ENCODE data around the gene STMN1. TPM values are rescaled to one million over a fixed set of nuclear protein-coding genes. Genes with fewer than 3 reads are reported as not detected.

The STMN1 gene
- total RNA-seq, 1 experiment from 2014 or later = 933 TPM

DNA sequence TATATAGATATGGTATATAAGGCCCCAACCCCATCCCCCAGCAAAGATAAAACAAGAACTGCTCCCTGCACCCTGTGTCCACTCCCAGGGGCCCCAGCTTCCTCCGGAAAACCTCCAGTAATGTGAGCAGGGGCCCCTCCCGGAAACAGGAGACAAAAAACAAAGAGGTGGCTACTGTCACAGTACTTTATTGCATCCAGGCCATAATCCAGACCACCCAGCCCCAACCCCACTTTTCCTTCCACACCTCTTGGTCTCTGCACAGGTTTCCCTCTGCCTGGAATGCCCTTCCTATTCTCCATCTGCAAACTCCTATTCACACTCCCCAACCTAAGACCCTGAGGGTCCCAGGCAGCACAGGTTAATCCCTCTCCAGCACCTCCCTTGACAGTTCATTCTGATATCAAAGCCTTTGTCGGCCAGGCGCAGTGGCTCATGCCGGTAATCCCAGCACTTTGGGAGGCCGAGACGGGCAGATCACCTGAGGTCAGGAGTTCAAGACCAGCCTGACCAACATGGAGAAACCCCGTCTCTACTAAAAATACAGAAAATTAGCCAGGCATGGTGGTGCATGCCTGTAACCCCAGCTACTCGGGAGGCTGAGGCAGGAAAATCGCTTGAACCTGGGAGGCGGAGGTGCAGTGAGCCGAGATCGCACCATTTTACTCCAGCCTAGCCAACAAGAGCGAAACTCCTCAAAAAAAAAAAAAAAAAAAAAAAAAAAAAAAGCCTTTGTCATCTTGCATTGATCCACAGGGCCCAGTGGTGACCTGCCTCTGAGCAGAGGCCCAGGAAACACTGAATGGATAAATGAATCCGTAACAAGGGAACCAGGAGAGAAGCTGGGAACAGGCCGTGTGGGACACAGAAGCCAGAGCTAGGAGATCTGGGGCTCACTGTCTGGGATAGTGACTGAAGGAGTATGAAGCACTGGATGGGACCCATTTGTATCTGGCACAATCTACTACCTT, 44.6 kb downstream of the STMN1 start:
- Histone ChIP-seq H3K4me3 (ENCODE audit: low read depth, low read length, poor library complexity, severe bottlenecking) (no peak overlapping the region), H3K27ac (ENCODE audit: low read depth, low read length, poor library complexity, severe bottlenecking) (no peak overlapping the region), H3K9me3 (ENCODE audit: low read depth, low read length, poor library complexity, severe bottlenecking) (no peaks in the 10 kb centered on the region), H3K27me3 (replicated peaks; ENCODE audit: insufficient read depth, low read depth, low read length, poor library complexity) (no peaks in the 10 kb centered on the region), H3K36me3 (ENCODE audit: insufficient read depth, low read length, poor library complexity, severe bottlenecking) (no peaks in the 10 kb centered on the region), H3K4me1 (ENCODE audit: insufficient read depth, low read length, poor library complexity, severe bottlenecking) (peaks cover 7% of the 10 kb centered on the region)
- POLR2A ChIA-PET (ENCODE audit: low non-redundant PET) = no interaction called here
- no peak for TF ChIP-seq EZH2 (IDR thresholded peaks at IDR 0.05; ENCODE audit: borderline replicate concordance, low read depth, low read length, poor library complexity, severe bottlenecking)
- TF ChIP-seq, protein P1, sequence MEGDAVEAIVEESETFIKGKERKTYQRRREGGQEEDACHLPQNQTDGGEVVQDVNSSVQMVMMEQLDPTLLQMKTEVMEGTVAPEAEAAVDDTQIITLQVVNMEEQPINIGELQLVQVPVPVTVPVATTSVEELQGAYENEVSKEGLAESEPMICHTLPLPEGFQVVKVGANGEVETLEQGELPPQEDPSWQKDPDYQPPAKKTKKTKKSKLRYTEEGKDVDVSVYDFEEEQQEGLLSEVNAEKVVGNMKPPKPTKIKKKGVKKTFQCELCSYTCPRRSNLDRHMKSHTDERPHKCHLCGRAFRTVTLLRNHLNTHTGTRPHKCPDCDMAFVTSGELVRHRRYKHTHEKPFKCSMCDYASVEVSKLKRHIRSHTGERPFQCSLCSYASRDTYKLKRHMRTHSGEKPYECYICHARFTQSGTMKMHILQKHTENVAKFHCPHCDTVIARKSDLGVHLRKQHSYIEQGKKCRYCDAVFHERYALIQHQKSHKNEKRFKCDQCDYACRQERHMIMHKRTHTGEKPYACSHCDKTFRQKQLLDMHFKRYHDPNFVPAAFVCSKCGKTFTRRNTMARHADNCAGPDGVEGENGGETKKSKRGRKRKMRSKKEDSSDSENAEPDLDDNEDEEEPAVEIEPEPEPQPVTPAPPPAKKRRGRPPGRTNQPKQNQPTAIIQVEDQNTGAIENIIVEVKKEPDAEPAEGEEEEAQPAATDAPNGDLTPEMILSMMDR (conservative IDR thresholded peaks at IDR 0.05; ENCODE audit: low read depth, low read length) = no peak
- CTCF ChIA-PET = interaction anchor here (0.6 kb wide), 1 partner anchor 395 kb away, joined by 3 read pairs; no protein-coding TSS in a partner anchor
- intact Hi-C loops (cut with micrococcal nuclease; ENCODE audit: unreplicated experiment) = no loop called here
- DNase-seq (ENCODE audit: low spot score) = no peak
- no TSS peak for BruUV-seq (replicated peaks)

DNA sequence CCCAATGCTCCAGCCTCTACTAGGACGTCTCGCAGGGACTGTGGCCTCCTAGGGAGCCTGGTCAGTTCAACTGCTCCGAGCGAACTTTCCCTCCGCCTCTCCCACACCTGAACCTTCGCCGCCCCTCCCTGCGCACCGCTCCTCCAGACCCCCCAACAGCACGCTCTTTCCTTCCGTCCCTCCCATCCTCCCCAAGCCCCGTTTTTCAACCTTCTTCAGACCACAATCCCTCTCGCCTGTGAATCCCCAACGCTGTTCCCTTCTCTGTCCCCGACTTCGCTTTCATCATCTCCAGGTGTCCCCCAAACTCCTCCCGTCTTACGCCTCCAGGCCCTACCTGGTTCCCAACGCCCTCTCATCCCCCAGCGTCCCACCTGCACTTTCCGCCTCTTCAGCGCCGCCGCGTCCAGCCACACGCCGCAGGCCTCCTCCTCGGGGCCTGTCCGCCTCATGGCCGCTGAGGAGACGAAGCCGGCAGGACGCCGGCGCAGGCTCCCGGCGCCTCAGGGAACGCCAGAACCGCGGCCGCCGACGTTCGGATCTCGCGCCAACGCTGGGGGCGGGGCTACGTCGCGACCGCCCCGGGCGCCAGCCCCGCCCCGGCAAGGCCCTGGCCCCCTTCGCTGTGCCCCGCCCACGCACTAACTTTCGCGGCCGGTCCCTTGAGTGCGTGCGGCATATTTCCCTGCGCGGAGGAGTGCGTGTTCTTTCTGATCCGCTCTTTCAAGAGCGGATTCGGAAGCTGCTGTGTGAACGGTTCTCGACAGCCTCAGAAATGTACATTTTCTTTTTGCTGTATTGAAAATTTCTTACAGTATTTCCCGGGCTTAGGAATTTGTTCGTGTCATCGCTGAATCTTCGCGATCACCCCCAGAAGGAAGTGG, 47.1 kb downstream of the STMN1 start, which contains the start of gene AUNIP:
TSS of gene AUNIP (minus strand) at position 552 of the 884 bp plus-strand sequence. CDS start at position 452, 100 bp downstream.
- POLR2A ChIA-PET (ENCODE audit: low non-redundant PET) = no interaction called here
- TF ChIP-seq EZH2 (IDR thresholded peaks at IDR 0.05; ENCODE audit: borderline replicate concordance, low read depth, low read length, poor library complexity, severe bottlenecking) = no peak
- TF ChIP-seq, protein P1 (conservative IDR thresholded peaks at IDR 0.05; ENCODE audit: low read depth, low read length) = no peak
- DNase-seq (ENCODE audit: low spot score) = peak; percentile 95
- Histone ChIP-seq H3K27ac (ENCODE audit: low read depth, low read length, poor library complexity, severe bottlenecking) (peak within 1 kb of the TSS; percentile 87), H3K9me3 (ENCODE audit: low read depth, low read length, poor library complexity, severe bottlenecking) (no peaks in the 10 kb centered on the region), H3K4me1 (ENCODE audit: insufficient read depth, low read length, poor library complexity, severe bottlenecking) (peaks cover 7% of the 10 kb centered on the region), H3K4me3 (ENCODE audit: low read depth, low read length, poor library complexity, severe bottlenecking) (peak within 1 kb of the TSS; percentile 86), H3K27me3 (replicated peaks; ENCODE audit: insufficient read depth, low read depth, low read length, poor library complexity) (no peaks in the 10 kb centered on the region), H3K36me3 (ENCODE audit: insufficient read depth, low read length, poor library complexity, severe bottlenecking) (no peaks in the 10 kb centered on the region)
- CTCF ChIA-PET = no interaction called here
- no TSS peak for BruUV-seq (replicated peaks)
- intact Hi-C loops (cut with micrococcal nuclease; ENCODE audit: unreplicated experiment) = no loop called here

DNA sequence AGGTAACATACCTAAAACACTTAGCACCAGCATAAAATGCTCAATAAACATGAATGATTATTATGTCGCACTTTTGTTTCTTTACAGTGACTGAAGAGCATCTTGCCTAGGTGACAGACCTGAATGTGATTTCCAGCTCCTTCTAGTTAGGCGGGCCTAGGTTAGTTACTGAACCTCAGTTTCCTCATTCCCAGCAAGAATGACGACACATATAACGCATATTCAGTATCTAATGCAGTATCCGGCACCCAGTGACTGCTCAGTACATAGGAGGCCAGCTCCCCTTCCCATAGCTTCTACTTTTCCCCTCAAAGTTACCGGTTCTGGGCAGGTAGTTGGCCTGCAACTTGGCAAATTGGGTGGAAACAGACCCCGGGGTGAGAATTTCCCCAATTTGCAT, 47.7 kb downstream of the STMN1 start:
- Histone ChIP-seq H3K4me3 (ENCODE audit: low read depth, low read length, poor library complexity, severe bottlenecking) (peak overlapping the region; percentile 86), H3K9me3 (ENCODE audit: low read depth, low read length, poor library complexity, severe bottlenecking) (no peaks in the 10 kb centered on the region), H3K36me3 (ENCODE audit: insufficient read depth, low read length, poor library complexity, severe bottlenecking) (no peaks in the 10 kb centered on the region), H3K4me1 (ENCODE audit: insufficient read depth, low read length, poor library complexity, severe bottlenecking) (peaks cover 7% of the 10 kb centered on the region), H3K27me3 (replicated peaks; ENCODE audit: insufficient read depth, low read depth, low read length, poor library complexity) (no peaks in the 10 kb centered on the region), H3K27ac (ENCODE audit: low read depth, low read length, poor library complexity, severe bottlenecking) (peak overlapping the region; percentile 87)
- POLR2A ChIA-PET (ENCODE audit: low non-redundant PET) = no interaction called here
- TF ChIP-seq, protein P1 (conservative IDR thresholded peaks at IDR 0.05; ENCODE audit: low read depth, low read length) = no peak
- no peak for TF ChIP-seq EZH2 (IDR thresholded peaks at IDR 0.05; ENCODE audit: borderline replicate concordance, low read depth, low read length, poor library complexity, severe bottlenecking)
- TSS peak; percentile 49 for BruUV-seq (replicated peaks)
- CTCF ChIA-PET = interaction anchor here (0.6 kb wide), 1 partner anchor 10 kb away, joined by 4 read pairs; no protein-coding TSS in a partner anchor
- intact Hi-C loops (cut with micrococcal nuclease; ENCODE audit: unreplicated experiment) = no loop called here
- no peak for DNase-seq (ENCODE audit: low spot score)
